Activated CD8-positive, alpha-beta memory T cell treated with anti-CD3 and anti-CD28 coated beads for 48 hours (primary cell): ENCODE results near the gene MAP3K1.

Experiments used
- DNase-seq, 3 experiments: peaks; one replicate each; pipeline ENCODE4 v3.0.0-alpha.2; 2020; ENCODE audit warnings: low read depth in 2 of 3, low spot score in 2 of 3

MAP3K1 gene

GRCh38 chr5:56900395-56900794, 85.0 kb downstream of the MAP3K1 start:
- no peak for DNase-seq

GRCh38 chr5:56900858-56901578, 85.7 kb downstream of the MAP3K1 start:
- no peak for DNase-seq

- DNase-seq = no peak
Observed at GRCh38 chr5:56908942-56909293, 93.6 kb downstream of the MAP3K1 start.

- peak; percentile 77 to 89 (median 78) for DNase-seq
Observed at GRCh38 chr5:56909294-56910209, 94.2 kb downstream of the MAP3K1 start, which contains the start of gene SETD9. Gene SETD9 (plus strand): TSS chr5:56909596. CDS start chr5:56909646, 50 bp downstream.

GRCh38 chr5:56910210-56910965, 95.0 kb downstream of the MAP3K1 start:
- peak in 1 of 3 experiments; percentile 23 for DNase-seq

GRCh38 chr5:56913766-56914165, 98.4 kb downstream of the MAP3K1 start:
- DNase-seq = no peak

- DNase-seq = no peak
Observed at GRCh38 chr5:56914678-56915077, 99.3 kb downstream of the MAP3K1 start.

GRCh38 chr5:56917534-56917933, 102.2 kb downstream of the MAP3K1 start:
- DNase-seq = no peak

- no peak for DNase-seq
Observed at GRCh38 chr5:56918054-56918453, 102.7 kb downstream of the MAP3K1 start.

- DNase-seq = no peak
Observed at GRCh38 chr5:56919942-56920662, 104.8 kb downstream of the MAP3K1 start.

GRCh38 chr5:56922922-56923321, 107.6 kb downstream of the MAP3K1 start:
- no peak for DNase-seq

GRCh38 chr5:56934325-56934724, 119.0 kb downstream of the MAP3K1 start:
- no peak for DNase-seq

GRCh38 chr5:56938858-56939257, 123.5 kb downstream of the MAP3K1 start:
- DNase-seq = no peak

GRCh38 chr5:56941981-56942380, 126.6 kb downstream of the MAP3K1 start:
- DNase-seq = no peak
